Measurements from ENCODE around the gene NANP. TPM values are rescaled to one million over a fixed set of nuclear protein-coding genes. Genes with fewer than 3 reads are reported as not detected.

Gene NANP
- total and polyA plus RNA-seq, 2 of the 13 experiments (the other 11 are each of a cell fraction or from before 2014, with no cell fraction given), result 8.9 to 21.5 TPM

GRCh38 chr20:25669826-25670422, 46.1 kb upstream of the NANP start (continued):
- no peak for TF ChIP-seq AKNA (CRISPR knock-in tag; IDR thresholded peaks at IDR 0.05; ENCODE audit: borderline replicate concordance)
- no peak for TF ChIP-seq ZEB1 (IDR thresholded peaks at IDR 0.05; ENCODE audit: insufficient replicate concordance, low read depth)
- TF ChIP-seq ZNF350 (CRISPR knock-in tag; IDR thresholded peaks at IDR 0.05; ENCODE audit: borderline replicate concordance, low read depth), result peak; percentile 36; the same call in 1 of the 2 replicates
- peak; percentile 62; the same call in 1 of the 2 replicates for TF ChIP-seq ZSCAN29 (CRISPR knock-in tag; conservative IDR thresholded peaks at IDR 0.05)
- 0 out of 2 replicates have a peak, but pooled peaks have one; percentile 42 for TF ChIP-seq HINFP (CRISPR knock-in tag; IDR thresholded peaks at IDR 0.05; ENCODE audit: low read depth)
- peak; percentile 45 for TF ChIP-seq SKI (IDR thresholded peaks at IDR 0.05; ENCODE audit: partially characterized antibody)
- TF ChIP-seq ZNF619 (CRISPR knock-in tag; IDR thresholded peaks at IDR 0.05), result no peak
- TF ChIP-seq HNF4A (CRISPR knock-in tag; IDR thresholded peaks at IDR 0.05), result peak; percentile 40
- TF ChIP-seq FOSL2 (CRISPR knock-in tag; IDR thresholded peaks at IDR 0.05), result peak; percentile 45
- 0 out of 2 replicates have a peak, but pooled peaks have one; percentile 31 for TF ChIP-seq IRF1 (CRISPR knock-in tag; IDR thresholded peaks at IDR 0.05; ENCODE audit: low read depth)
- 0 out of 2 replicates have a peak, but pooled peaks have one; percentile 43 for TF ChIP-seq HNF1B (CRISPR knock-in tag; IDR thresholded peaks at IDR 0.05)
- 0 out of 2 replicates have a peak, but pooled peaks have one; percentile 36 for TF ChIP-seq ZNF607 (CRISPR knock-in tag; IDR thresholded peaks at IDR 0.05; ENCODE audit: borderline replicate concordance)
- TF ChIP-seq ZNF510 (CRISPR knock-in tag; IDR thresholded peaks at IDR 0.05; ENCODE audit: low read depth), result 0 out of 2 replicates have a peak, but pooled peaks have one; percentile 41
- no peak for TF ChIP-seq HOXA9 (CRISPR knock-in tag; IDR thresholded peaks at IDR 0.05; ENCODE audit: borderline replicate concordance)
- no peak for TF ChIP-seq ZNF30 (CRISPR knock-in tag; IDR thresholded peaks at IDR 0.05)
- no peak for TF ChIP-seq ZBTB10 (CRISPR knock-in tag; IDR thresholded peaks at IDR 0.05; ENCODE audit: borderline replicate concordance)
- TF ChIP-seq ZNF282 (IDR thresholded peaks at IDR 0.05; ENCODE audit: partially characterized antibody), result no peak

All from HepG2 (cell line).